DMS53 treated with DMSO at 0.1 percent for 48 hours (cell line): Measurements from ENCODE around the gene SLC25A22.
A peak's percentile ranks its signal among the peaks of the same experiment; 100 is the strongest.

Source experiments
- DNase-seq: peaks from one replicate; lab custom pipeline; 2025; ENCODE audit not compliant: unreplicated experiment; lab: John Stamatoyannopoulos, UW

Gene SLC25A22

DNA sequence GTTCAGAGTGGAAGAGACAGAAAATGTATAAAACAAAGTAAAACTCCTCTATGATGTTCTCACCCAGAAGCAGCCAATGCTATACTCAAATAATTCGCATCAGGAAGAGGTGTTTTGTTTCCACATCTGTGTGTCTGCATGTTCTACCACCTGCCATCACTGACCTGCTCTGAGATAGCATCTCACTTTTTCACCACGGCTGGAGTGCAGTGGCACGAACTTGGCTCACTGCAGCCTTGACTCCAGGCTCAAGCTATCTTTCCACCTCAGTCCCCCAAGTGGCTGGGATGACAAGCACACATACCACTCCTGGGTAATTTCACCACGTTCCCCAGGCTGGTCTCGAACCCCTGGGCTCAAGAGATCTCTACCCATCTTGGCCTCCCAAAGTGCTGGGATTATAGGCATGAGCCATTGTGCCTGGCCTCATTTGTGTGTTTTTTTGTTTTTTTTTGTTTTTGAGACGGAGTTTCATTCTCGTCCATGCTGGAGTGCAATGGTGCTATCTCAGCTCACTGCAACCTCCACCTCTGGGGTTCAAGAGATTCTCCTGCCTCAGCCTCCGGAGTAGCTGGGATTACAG is 36.5 kb downstream of the SLC25A22 start:
- no peak for DNase-seq

DNA sequence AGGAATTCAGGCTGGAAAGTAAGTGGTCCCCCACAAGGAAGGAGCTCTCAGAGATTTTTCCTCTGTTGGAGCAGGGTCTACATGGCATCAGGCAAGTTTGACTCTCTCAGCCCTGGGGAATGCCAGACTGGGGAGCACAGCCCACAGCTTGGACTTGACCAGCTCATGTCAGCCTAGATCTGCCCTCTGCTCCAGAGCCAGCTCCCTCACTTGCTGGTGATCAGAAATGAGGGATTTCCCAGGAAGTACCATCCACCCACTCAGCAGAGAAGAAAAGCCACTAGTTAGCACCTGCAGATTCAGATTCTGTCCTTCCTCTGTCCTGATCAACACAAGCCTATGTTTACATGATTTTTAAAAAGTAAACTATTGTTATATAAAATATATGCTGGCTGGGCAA is 37.8 kb downstream of the SLC25A22 start:
- DNase-seq, result no peak

DNA sequence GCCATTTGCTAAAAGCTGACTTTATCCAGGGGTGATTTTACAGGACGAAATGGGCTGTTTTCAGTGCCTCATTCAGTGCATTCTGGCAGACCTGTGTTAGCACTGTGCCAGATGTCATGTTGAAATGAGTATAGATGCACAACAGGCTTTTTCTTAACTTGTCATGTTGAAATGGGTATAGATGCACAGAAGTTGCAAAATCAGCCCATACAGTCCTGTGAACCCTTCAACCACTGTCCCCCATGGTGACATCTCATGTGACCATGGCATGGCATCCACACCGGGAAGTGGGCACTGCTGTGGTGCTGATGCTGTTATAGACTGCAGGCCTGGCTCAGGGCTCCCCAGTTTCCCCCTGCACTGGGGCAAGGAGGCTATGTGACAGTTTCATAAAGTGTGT is 48.4 kb downstream of the SLC25A22 start:
- DNase-seq, result no peak

DNA sequence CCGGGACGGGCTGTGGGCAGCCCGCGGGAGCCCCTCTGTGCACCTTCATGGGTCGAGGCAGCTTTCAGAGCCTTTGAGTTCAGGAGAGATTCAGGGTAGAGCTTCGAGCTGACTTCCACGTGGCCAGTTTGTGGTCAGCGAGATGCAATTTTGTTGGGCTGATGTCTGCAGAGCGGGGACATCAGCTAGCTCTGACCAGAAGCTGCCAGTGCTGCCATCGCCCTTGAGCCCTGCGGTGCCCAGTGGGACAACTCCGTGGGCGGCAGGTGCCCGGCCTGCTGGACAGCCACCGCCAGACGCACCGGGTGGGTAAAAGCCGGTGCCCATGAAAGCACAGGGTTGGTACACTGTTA is 50.1 kb downstream of the SLC25A22 start:
- DNase-seq, result no peak

DNA sequence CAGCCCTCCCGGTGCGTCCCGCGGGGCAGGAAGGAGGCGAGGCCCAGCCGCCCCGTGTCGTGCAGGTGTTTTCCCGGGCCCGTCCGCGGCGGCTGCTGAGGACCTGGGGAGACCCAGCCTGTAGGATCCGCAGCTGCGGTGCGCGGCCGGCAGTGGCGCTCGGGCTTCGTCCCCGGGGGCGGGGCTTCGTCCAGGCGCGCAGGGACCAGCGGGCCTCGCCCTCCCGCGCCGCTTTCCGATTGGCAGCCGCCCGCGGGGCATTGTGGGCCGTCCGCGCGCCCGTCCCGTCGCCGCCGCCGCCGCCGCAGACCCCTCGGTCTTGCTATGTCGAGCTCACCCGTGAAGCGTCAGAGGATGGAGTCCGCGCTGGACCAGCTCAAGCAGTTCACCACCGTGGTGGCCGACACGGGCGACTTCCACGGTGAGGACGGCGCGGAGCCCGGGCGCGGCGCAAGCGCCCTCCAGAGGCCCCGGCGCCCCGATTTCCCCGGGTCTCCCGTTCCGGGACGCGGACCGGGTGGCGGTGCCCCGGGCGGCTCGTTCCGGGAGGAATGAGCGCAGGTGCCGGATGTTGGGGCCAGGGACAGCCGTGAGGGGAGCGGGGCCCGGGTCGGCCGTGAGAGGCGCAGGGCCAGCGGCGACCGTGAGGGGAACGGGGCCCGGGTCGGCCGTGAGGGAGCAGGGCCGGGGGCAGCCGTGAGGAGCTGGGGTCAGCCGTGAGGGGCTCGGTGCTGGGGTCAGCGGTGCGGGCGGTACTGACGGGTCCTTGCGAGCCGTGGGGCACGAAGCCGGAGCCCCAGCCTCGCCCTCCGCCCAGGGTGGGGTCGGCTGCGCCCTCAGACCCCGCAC is 50.7 kb downstream of the SLC25A22 start, which contains the start of gene TALDO1:
TALDO1 (plus strand) TSS at position 307 of the 849 bp plus-strand sequence; CDS start at position 325, 18 bp downstream.
- DNase-seq, result peak; percentile 88

DNA sequence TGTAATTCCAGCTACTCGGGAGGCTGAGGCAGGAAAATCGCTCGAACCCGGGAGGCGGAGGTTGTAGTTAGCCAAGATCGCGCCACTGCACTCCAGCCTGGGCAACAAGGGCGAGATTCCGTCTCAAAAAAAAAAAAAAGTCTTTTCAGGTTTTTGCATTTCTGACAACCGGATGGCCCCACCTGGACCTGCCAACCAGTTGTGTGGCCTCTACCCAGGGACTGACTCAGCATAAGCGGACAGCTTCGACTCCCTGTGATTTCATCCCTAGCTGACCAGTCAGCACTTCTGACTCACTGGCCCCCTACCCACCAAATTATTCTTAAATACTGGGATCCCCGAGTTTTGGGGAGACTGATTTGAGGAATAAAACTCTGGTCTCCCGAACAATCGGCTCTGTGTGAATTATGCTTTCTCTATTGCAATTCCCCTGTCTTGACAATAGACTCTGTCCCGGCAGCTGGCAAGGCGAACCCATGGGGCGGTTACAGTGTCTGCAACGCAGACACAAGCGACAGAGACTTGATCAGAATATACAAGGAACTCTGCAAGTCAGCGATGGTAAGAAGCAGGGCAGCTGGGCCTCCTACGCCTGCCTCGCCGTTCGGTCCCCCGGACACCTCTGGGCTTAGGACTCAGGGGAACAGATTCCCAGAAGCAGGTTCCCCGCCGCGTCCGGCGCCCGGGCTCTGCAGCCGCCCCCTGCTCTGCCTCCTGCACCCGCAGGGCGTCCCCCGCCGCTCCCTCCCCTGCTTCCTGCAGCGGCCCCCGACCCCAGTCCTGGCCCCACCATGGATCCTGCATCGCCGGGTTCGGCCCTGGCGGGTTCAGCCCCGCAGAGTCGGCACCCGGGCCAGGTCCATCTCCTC is 51.6 kb downstream of the SLC25A22 start:
- DNase-seq, result peak; percentile 32

DNA sequence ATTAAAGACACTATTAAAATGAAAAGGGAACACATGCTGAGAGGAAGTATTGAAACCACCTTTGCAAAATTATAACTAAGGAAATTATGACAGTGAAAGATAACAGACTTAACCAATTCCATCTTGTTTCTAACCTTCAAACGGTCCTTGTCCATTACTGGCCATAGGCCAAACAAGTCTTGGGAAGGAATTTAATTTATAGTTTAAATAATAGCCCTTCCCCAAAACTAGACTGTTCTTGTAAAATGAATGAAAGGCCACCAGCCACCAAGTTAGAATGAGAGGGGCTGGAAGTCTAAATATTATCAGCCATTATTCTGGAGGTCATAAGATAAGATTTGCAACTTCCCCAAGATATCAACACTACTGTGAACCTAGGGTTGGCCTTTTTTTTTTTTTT is 52.7 kb downstream of the SLC25A22 start:
- no peak for DNase-seq

DNA sequence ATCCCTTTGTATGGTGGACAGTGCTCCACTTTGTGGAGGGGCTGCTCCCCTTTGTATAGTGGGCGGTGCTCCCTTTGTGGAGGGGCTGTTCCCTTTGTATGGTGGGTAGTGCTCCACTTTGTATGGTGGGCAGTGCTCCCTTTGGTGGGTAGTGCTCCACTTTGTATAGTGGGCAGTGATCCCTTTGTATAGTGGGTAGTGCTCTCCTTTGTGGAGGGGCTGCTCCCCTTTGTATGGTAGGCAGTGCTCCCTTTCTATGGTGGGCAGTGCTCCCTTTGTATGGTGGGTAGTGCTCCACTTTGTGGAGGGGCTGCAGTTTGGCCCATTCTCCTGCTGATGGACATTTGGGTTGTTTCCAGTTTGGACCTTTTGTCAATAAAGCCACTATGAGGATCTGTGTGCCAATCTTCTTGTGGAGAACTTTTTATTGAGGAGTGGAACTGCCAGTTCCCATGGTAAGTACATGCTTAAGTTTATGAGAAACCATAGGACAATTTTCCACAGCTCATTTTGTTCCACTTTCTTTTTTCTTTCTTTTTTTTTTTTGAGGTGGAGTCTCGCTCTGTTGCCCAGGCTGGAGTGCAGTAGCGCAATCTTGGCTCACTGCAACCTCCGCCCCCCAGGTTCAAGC is 55.4 kb downstream of the SLC25A22 start:
- no peak for DNase-seq

DNA sequence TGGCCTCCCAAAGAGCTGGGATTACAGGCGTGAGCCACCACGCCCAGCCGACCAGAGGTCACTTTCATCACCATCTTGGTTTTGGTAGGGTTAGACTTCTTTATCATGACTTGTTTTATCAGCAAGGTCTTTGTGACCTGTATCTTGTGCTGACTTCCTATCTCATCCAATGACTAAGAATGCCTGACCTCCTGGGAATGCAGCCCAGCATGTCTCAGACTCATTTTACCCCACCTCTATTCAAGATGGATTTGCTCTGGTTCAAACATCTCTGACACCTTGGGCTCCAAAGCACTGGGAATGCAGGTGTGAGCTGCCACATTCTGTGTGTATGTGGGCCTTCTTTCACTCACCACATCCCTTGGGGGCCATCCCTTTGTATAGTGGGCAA is 55.9 kb downstream of the SLC25A22 start:
- no peak for DNase-seq
